ENCODE measurements around the gene FBXO10. TPM values are rescaled to one million over a fixed set of nuclear protein-coding genes. Genes with fewer than 3 reads are reported as not detected.

Gene FBXO10
- total RNA-seq, 1 experiment from 2014 or later = 5.3 TPM

DNA sequence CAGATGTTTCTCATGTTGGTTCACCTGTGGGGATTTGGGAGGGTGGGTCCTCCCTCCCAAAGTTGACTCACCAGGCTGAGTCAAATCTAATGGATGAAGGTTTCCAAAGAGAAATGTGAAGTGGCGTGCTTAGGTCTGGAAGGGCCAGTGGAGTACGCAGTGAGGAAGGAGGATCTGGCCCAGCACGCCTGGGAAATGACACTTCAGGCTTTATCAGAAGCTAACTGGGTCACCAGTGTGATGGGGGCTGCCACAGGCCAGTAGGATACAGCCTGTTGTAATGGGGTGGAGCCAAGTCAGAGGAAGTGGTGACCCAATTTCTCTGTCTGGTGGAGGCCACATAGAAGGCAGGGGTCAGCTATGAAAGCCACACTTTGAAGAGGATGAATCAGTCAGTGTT, 72.4 kb downstream of the FBXO10 start:
- RAD21 ChIA-PET (ENCODE audit: low non-redundant PET in 1 of 2, low total read pairs in 2 of 2, uncharacterized antibody in 2 of 2, unreplicated experiment in 2 of 2) = no interaction called here
- Histone ChIP-seq H3K9me3 (ENCODE audit: control insufficient read depth in 1 of 2, insufficient read depth in 1 of 2, low read depth in 1 of 2, low read length in 2 of 2) (no peaks in the 10 kb centered on the region), H3K27me3 (ENCODE audit: insufficient read depth, low read length) (no peaks in the 10 kb centered on the region), H3K27ac (ENCODE audit: low read depth, low read length) (no peak overlapping the region), H3K9me2 (ENCODE audit: insufficient read depth) (no peaks in the 10 kb centered on the region), H4K20me1 (ENCODE audit: insufficient read depth) (no peaks in the 10 kb centered on the region; the same call in 1 of the 2 replicates), H3K79me2 (ENCODE audit: insufficient read depth, low read length) (peaks cover 24% of the 10 kb centered on the region), H3K36me3 (ENCODE audit: control insufficient read depth in 1 of 2, insufficient read depth in 2 of 2, low read length in 2 of 2) (peaks cover 36 to 57% of the 10 kb centered on the region in 2 experiments), H3K4me1 (ENCODE audit: control insufficient read depth in 1 of 2, insufficient read depth in 2 of 2, low read length in 2 of 2) (no peaks in the 10 kb centered on the region), H3K4me3 (replicated peaks in 1 of 2; ENCODE audit: low read depth in 1 of 2, low read length in 2 of 2) (no peak overlapping the region), H3K4me2 (ENCODE audit: low read length) (no peak overlapping the region), H2AFZ (ENCODE audit: low read depth, low read length, poor library complexity, severe bottlenecking) (no peak overlapping the region), H3K9ac (ENCODE audit: low read length) (no peak overlapping the region)
- no TSS peak for BruUV-seq (replicated peaks)
- DNase-seq (ENCODE audit: low read depth, low spot score) (no peak), ATAC-seq (0 out of 2 replicates have a peak, but pooled peaks have one; percentile 38)
- TF ChIP-seq YY1 (IDR thresholded peaks at IDR 0.05; ENCODE audit: extremely low read depth, insufficient replicate concordance, low read depth, low read length) (no peak), EZH2phosphoT487 (IDR thresholded peaks at IDR 0.05; ENCODE audit: borderline replicate concordance) (no peak), SP1 (IDR thresholded peaks at IDR 0.05; ENCODE audit: low read depth) (no peak), TCF7L2 (IDR thresholded peaks at IDR 0.05; ENCODE audit: borderline replicate concordance, extremely low read depth, insufficient read depth, insufficient read length) (no peak), ELF1 (IDR thresholded peaks at IDR 0.05; ENCODE audit: borderline replicate concordance, low read depth) (no peak), FOSL1 (IDR thresholded peaks at IDR 0.05; ENCODE audit: low read depth) (no peak), CEBPB (IDR thresholded peaks at IDR 0.05; ENCODE audit: low read depth) (no peak), EGR1 (IDR thresholded peaks at IDR 0.05; ENCODE audit: low read depth) (no peak), RAD21 (IDR thresholded peaks at IDR 0.05; ENCODE audit: low read depth) (no peak), SIN3A (IDR thresholded peaks at IDR 0.05; ENCODE audit: low read depth) (no peak), EZH2 (IDR thresholded peaks at IDR 0.05) (no peak), JUND (IDR thresholded peaks at IDR 0.05) (no peak), ZNF274 (IDR thresholded peaks at IDR 0.05; ENCODE audit: low read depth, low read length) (no peak), ZFX (IDR thresholded peaks at IDR 0.05) (no peak), CBX3 (IDR thresholded peaks at IDR 0.05; ENCODE audit: low read depth) (no peak)
- TF ChIP-seq, protein P1, sequence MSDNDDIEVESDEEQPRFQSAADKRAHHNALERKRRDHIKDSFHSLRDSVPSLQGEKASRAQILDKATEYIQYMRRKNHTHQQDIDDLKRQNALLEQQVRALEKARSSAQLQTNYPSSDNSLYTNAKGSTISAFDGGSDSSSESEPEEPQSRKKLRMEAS (IDR thresholded peaks at IDR 0.05) = no peak
- TF ChIP-seq, protein P2, sequence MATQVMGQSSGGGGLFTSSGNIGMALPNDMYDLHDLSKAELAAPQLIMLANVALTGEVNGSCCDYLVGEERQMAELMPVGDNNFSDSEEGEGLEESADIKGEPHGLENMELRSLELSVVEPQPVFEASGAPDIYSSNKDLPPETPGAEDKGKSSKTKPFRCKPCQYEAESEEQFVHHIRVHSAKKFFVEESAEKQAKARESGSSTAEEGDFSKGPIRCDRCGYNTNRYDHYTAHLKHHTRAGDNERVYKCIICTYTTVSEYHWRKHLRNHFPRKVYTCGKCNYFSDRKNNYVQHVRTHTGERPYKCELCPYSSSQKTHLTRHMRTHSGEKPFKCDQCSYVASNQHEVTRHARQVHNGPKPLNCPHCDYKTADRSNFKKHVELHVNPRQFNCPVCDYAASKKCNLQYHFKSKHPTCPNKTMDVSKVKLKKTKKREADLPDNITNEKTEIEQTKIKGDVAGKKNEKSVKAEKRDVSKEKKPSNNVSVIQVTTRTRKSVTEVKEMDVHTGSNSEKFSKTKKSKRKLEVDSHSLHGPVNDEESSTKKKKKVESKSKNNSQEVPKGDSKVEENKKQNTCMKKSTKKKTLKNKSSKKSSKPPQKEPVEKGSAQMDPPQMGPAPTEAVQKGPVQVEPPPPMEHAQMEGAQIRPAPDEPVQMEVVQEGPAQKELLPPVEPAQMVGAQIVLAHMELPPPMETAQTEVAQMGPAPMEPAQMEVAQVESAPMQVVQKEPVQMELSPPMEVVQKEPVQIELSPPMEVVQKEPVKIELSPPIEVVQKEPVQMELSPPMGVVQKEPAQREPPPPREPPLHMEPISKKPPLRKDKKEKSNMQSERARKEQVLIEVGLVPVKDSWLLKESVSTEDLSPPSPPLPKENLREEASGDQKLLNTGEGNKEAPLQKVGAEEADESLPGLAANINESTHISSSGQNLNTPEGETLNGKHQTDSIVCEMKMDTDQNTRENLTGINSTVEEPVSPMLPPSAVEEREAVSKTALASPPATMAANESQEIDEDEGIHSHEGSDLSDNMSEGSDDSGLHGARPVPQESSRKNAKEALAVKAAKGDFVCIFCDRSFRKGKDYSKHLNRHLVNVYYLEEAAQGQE (IDR thresholded peaks at IDR 0.05; ENCODE audit: low read depth) = no peak
- TF ChIP-seq, protein P3, sequence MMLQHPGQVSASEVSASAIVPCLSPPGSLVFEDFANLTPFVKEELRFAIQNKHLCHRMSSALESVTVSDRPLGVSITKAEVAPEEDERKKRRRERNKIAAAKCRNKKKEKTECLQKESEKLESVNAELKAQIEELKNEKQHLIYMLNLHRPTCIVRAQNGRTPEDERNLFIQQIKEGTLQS (IDR thresholded peaks at IDR 0.05) = no peak
- TF ChIP-seq, protein P4, sequence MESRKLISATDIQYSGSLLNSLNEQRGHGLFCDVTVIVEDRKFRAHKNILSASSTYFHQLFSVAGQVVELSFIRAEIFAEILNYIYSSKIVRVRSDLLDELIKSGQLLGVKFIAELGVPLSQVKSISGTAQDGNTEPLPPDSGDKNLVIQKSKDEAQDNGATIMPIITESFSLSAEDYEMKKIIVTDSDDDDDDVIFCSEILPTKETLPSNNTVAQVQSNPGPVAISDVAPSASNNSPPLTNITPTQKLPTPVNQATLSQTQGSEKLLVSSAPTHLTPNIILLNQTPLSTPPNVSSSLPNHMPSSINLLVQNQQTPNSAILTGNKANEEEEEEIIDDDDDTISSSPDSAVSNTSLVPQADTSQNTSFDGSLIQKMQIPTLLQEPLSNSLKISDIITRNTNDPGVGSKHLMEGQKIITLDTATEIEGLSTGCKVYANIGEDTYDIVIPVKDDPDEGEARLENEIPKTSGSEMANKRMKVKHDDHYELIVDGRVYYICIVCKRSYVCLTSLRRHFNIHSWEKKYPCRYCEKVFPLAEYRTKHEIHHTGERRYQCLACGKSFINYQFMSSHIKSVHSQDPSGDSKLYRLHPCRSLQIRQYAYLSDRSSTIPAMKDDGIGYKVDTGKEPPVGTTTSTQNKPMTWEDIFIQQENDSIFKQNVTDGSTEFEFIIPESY (IDR thresholded peaks at IDR 0.05; ENCODE audit: extremely low read depth, insufficient replicate concordance, low read length) = no peak
- intact Hi-C loops (cut with micrococcal nuclease) = no loop called here
- CTCF ChIA-PET = no interaction called here
- POLR2A ChIA-PET = no interaction called here
